BLaER1 (cell line): ENCODE measurements around the gene NRAS.
"Not testable (repeated sequence)": the region's sequence is repeated elsewhere in the genome, so short reads cannot be mapped to it uniquely, and the experiment has no call there.

Source experiments
- H3K27ac ChIP-seq: shearing (Covaris generic); formaldehyde crosslinking; 2 replicates; pipeline ENCODE4 v1.8.1; 2022
- H3K27me3 ChIP-seq: shearing (Covaris generic); formaldehyde crosslinking; 2 replicates; pipeline ENCODE4 v1.8.1; 2022
- H3K36me3 ChIP-seq: shearing (Covaris generic); formaldehyde crosslinking; 2 replicates; pipeline ENCODE4 v1.8.1; 2022
- H3K4me1 ChIP-seq: shearing (Covaris generic); formaldehyde crosslinking; 2 replicates; pipeline ENCODE4 v1.8.1; 2022
- H3K4me2 ChIP-seq: shearing (Covaris generic); formaldehyde crosslinking; 2 replicates; pipeline ENCODE4 v1.8.1; 2022
- H3K4me3 ChIP-seq: shearing (Covaris generic); formaldehyde crosslinking; 2 replicates; pipeline ENCODE4 v1.8.1; 2022
- H3K9ac ChIP-seq: shearing (Covaris generic); formaldehyde crosslinking; 2 replicates; pipeline ENCODE4 v1.8.1; 2022
- H3K9me3 ChIP-seq: shearing (Covaris generic); formaldehyde crosslinking; 2 replicates; pipeline ENCODE4 v1.8.1; 2022
- H4K20me1 ChIP-seq: shearing (Covaris generic); formaldehyde crosslinking; 2 replicates; pipeline ENCODE4 v1.8.1; 2022
- Cebpa-rat ChIP-seq: shearing (Covaris generic); IDR thresholded peaks from 2 replicates; pipeline ENCODE4 v1.8.1; 2022

The NRAS gene

DNA sequence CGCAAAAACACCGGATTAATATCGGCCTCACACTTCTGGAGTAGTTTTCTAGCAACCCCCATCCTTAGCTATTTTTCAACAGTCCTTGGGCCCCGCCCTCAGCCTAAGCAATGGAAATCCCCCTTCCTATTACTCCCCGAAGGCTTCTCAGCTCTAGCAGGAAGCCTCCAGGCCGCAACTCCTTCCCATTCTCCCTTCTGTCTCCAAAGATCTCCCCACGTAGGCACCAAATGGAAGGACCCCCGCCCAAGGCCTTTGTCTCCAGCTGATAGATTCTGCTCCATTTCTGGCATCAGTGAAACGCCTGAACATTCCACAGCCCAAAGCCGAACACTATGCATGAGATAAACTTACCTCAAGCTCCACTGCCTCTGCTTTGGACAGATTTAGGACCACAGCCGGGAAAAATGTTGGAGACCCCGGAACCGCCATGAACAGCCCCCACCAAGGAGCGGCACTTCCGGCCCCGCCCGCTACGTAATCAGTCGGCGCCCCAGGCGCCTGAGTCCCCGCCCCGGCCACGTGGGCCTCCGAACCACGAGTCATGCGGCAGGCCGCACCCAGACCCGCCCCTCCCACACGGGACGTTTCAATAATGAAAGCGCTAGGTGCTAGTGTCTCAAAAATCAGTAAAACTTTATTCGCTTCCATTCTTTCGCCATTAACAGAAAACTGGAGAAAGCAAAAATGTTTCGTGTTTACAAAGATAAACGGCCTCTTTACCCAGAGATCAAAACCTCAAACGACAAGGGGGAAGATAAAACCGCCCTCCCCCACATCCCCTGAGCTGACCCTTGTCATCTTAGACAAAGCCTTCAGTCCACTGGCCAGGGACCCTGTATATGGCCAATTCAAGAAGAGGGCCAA, at the start of gene NRAS:
TSS of gene NRAS (minus strand) at position 468 of the 867 bp plus-strand sequence. CDS start 611 bp downstream, outside the sequence.
- H3K9me3 ChIP-seq: no peaks in the 10 kb centered on the region
- H3K36me3 ChIP-seq: peaks cover 67% of the 10 kb centered on the region
- H3K4me1 ChIP-seq: peaks cover 14% of the 10 kb centered on the region
- H3K27me3 ChIP-seq: no peaks in the 10 kb centered on the region
- peak within 1 kb of the TSS; percentile 83 for H3K4me3 ChIP-seq
- peaks cover 10% of the 10 kb centered on the region; the same call in 1 of the 2 replicates for H4K20me1 ChIP-seq
- H3K4me2 ChIP-seq: peak within 1 kb of the TSS; percentile 90
- H3K27ac ChIP-seq: peak within 1 kb of the TSS; percentile 91
- TF ChIP-seq Cebpa-rat: no peak
- peak within 1 kb of the TSS; percentile 96 for H3K9ac ChIP-seq

DNA sequence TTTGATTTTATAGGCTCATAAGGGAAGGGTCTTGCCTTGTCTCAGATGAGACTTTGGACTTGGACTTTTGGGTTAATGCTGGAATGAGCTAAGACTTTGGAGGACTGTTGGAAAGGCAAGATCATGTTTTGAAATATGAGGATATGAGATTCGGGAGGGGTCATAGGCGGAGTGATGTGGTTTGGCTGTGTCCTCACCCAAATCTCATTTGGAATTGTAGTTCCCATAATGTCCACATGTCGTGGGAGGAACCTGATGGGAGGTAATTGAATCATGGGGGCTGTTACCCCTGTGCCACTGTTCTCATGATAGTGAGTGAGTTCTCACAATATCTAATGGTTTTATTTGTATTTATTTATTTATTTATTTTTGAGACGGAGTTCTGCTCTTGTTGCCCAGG, 48.1 kb upstream of the NRAS start:
- no peaks in the 10 kb centered on the region; the same call in 1 of the 2 replicates for H3K9me3 ChIP-seq
- no peak overlapping the region for H3K4me2 ChIP-seq
- no peak overlapping the region for H3K4me3 ChIP-seq
- peaks cover 15% of the 10 kb centered on the region; the same call in 1 of the 2 replicates for H3K36me3 ChIP-seq
- H3K27ac ChIP-seq: no peak overlapping the region
- no peaks in the 10 kb centered on the region for H3K4me1 ChIP-seq
- H4K20me1 ChIP-seq: no peaks in the 10 kb centered on the region
- H3K27me3 ChIP-seq: no peaks in the 10 kb centered on the region
- no peak for TF ChIP-seq Cebpa-rat
- H3K9ac ChIP-seq: no peak overlapping the region

DNA sequence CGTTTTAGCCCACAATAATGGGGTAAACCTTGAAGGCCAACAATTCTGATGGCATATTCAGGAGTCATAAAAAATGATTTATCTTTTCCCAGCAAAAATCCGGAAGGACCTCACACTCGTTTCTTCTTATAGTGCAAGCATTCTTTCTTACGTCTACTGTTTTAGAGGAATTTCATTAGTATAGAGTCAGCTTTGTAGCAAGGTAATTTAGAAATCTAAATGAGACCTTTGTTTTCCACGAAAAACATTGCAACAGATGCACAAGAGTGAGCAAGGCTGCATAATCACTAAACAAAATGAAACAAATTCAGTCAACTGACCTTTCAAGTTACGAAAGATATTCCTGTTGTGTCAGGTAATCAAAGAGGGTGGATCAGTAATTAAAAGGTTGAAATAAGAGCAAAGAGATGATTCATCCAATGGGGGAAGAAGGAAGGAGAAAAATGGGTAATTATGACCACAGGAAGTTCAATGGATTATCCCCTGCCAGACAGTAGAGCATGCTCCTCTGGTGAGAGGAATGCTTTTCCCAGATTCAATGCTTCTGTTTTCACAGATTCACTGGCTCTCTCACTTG, 41.8 kb upstream of the NRAS start:
- H3K4me1 ChIP-seq: peaks cover 38% of the 10 kb centered on the region

DNA sequence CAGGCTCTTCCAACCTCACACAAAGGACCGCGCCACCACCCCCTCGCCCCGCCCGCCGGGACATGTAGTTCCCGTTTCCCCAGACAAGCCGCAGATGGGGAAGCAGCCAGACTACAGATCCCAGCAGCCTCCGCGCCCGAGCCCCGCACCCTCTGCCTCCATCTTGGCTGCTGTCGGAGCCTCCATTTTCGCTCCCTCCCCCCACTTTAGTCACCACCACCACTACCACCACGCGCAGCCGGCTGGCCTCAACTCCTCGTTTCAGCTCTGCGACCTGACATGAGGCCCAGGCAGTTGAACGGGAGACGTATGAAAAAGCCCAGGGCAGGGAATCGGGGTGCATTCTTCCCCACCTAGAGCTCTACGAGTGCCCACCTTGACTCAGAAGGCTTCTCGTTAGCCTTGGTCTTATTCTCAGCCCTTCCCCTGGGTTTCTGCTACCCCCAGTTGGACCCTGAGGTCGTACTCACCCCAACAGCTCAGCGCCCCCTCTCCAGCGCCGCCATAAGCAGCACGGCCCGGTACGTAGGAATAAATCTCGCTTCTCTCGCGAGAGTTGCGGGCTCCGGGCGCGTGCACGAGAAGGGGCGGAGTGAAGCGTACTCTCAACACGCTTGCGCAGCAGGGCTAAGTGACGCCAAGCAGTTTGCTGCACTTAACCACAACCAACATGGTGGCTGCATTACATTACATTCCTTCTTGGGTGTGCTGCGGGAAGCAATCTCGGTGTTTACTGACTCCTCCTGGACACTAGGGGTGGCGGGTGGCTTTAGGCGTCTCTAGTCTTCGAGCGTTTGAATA, 41.1 kb upstream of the NRAS start, which contains the start of gene CSDE1:
TSS of gene CSDE1 (minus strand) at position 530 of the 801 bp plus-strand sequence. CDS start 18,094 bp downstream, outside the sequence.
- H3K27ac ChIP-seq: peak within 1 kb of the TSS; percentile 100
- no peaks in the 10 kb centered on the region for H3K9me3 ChIP-seq
- H3K4me1 ChIP-seq: peaks cover 42% of the 10 kb centered on the region
- no peaks in the 10 kb centered on the region for H3K27me3 ChIP-seq
- peak within 1 kb of the TSS; percentile 100 for H3K9ac ChIP-seq
- peaks cover 7% of the 10 kb centered on the region; the same call in 1 of the 2 replicates for H3K36me3 ChIP-seq
- peak within 1 kb of the TSS; percentile 85 for H3K4me2 ChIP-seq
- H3K4me3 ChIP-seq: peak within 1 kb of the TSS; percentile 98
- peaks cover 46% of the 10 kb centered on the region for H4K20me1 ChIP-seq
- TF ChIP-seq Cebpa-rat: no peak

More for the DNA sequence above, 41.8 kb upstream of the NRAS start:
- no peak for TF ChIP-seq Cebpa-rat
- Histone ChIP-seq H4K20me1 (peaks cover 39% of the 10 kb centered on the region), H3K27ac (peak overlapping the region; percentile 100), H3K36me3 (peaks cover 6% of the 10 kb centered on the region; the same call in 1 of the 2 replicates), H3K9me3 (no peaks in the 10 kb centered on the region), H3K4me3 (peak overlapping the region; percentile 98), H3K4me2 (peak overlapping the region; percentile 64), H3K9ac (peak overlapping the region; percentile 100), H3K27me3 (no peaks in the 10 kb centered on the region)

DNA sequence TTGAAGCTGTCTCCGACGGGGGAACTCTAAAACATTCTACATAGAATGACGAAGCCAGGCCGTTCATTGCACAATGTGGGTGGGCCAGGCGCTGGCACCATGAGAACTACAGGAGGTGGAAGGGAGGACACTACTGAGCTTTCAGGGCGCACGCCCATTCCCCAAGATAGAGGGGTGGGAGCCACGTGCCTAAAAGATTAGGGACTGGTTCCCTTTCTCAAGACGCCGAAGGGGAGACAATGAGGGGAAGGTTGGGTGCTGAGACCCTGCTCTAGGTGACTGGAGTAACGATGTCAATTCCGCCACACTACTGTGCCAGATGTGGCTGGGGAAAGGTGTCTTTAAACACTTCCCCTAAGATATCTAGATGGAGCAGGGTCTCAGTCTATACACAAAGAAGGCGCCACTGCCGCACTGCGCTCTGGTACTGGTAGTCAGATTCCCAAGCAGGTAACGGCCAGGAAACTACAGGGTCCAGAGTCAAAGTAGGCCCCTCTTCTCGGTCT, 40.4 kb upstream of the NRAS start:
- H3K4me2 ChIP-seq: peak overlapping the region; percentile 85
- peaks cover 49% of the 10 kb centered on the region for H3K4me1 ChIP-seq
- H3K9me3 ChIP-seq: no peaks in the 10 kb centered on the region
- peak overlapping the region; percentile 98 for H3K4me3 ChIP-seq
- H3K27me3 ChIP-seq: no peaks in the 10 kb centered on the region
- peak overlapping the region; percentile 100 for H3K27ac ChIP-seq
- TF ChIP-seq Cebpa-rat: peak; percentile 74
- peaks cover 12% of the 10 kb centered on the region; the same call in 1 of the 2 replicates for H3K36me3 ChIP-seq
- peak overlapping the region; percentile 100 for H3K9ac ChIP-seq
- H4K20me1 ChIP-seq: peaks cover 52% of the 10 kb centered on the region

DNA sequence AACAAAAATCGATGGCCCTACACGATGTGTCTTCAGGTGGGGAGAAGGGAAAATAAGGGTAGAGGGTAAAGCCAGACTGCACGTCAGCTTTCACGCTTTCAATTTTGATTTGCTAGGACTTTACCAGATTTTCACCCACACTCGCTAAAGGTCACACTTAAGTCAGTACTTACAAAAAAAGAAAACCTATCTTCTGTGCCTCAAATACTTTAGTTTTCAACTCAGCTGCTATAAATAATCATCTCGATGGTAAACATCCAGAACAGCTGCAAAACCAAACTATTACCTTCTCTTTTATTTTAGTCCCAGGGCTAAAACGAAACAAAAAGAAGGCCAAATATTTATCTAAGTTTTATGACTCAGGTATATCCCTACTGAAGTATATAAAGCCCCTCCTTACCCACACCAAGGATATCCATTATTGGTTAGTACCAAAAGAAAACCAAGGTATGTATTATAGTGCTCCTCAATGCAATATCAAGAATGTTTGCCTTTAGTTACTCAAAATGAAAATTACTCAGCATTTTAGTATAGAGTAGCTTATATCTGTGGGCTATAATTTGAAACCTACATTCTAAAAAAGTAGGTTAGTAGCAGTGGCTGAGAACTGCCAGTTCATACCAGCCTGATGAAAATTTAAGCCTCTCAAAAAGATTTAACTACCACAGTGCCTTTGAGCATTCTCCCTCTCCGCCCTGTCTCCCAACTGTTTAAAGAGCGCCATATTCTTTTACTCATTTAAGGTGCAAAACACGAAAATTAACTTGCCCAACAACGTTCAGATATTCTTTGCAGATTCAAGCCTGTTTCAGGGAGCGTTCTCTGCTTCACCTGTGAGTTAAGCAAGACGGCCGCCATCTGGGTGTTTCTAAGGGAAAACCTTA, 39.7 kb upstream of the NRAS start:
- H3K9ac ChIP-seq: peak overlapping the region; percentile 100
- peak overlapping the region; percentile 98 for H3K4me3 ChIP-seq
- no peaks in the 10 kb centered on the region for H3K9me3 ChIP-seq
- peaks cover 12% of the 10 kb centered on the region; the same call in 1 of the 2 replicates for H3K36me3 ChIP-seq
- H3K27me3 ChIP-seq: no peaks in the 10 kb centered on the region
- TF ChIP-seq Cebpa-rat: no peak
- peaks cover 56% of the 10 kb centered on the region for H3K4me1 ChIP-seq
- peak overlapping the region; percentile 100; the same call in 1 of the 2 replicates for H3K27ac ChIP-seq
- H4K20me1 ChIP-seq: peaks cover 60% of the 10 kb centered on the region
- H3K4me2 ChIP-seq: peak overlapping the region; percentile 85

DNA sequence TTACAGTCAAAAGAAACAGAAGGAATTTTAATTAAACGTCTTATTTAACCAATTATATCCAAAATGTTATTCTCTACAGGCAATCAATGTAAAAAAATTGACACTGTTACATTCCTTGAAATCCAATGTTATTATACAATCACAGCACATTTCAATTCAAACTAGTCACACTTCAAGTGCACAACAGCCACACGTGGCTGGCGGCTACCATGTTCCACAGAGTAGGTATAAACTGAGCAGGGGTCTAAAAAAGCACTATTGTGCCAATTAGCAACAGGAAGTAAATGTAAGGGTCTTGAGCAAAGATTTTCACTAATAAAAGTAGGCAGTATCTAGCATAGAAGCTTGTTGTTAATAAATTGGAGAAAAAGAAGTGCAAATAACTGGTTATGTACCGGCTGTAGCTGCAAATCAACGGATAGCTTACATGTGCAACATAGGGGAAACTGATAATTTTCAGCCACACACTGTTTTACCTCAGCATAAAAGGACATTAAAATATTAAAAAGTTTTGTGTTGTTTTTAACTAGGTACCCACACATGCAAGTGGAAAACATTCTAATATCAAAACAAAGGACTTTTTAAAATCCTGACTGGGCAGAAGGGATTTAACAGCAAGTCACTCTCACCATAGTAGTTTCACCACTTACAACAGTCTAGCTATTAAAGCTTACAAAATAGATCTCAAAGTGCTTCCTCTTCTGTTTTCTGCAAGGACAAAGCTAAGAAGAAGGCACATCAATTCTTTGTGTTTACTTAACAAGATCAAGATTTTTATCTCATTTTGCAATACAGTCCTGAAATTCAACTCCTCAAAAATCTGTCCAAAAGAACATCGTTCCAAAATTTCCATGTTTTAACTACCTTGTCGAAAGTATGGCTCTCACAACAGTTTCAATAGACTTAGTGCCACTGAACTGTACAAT, 38.7 kb upstream of the NRAS start:
- H3K27me3 ChIP-seq: no peaks in the 10 kb centered on the region
- H3K9ac ChIP-seq: peak overlapping the region; percentile 100; the same call in 1 of the 2 replicates
- H3K4me2 ChIP-seq: peak overlapping the region; percentile 85
- H3K9me3 ChIP-seq: no peaks in the 10 kb centered on the region
- H3K4me3 ChIP-seq: peak overlapping the region; percentile 98
- H3K36me3 ChIP-seq: peaks cover 18% of the 10 kb centered on the region; the same call in 1 of the 2 replicates
- no peak overlapping the region for H3K27ac ChIP-seq
- peaks cover 70% of the 10 kb centered on the region for H4K20me1 ChIP-seq
- H3K4me1 ChIP-seq: peaks cover 63% of the 10 kb centered on the region
- no peak for TF ChIP-seq Cebpa-rat

DNA sequence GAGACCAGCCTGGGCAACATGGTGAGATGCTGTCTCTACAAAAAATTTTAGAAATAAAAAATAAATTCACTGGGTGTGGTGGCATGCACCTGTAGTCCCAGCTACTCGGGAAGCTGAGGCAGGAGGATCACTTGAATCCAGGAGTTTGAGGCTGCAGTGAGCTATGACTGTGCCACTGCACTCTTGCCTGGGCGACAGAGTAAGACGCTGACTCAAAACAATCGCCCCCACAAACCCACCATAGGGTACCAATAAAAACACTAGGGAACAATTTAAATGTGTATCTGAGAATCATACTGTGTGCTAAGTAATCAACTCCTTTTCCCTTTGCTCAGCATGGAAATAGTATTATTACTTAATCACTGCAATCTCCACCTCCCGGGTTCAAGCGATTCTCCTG, 37.1 kb upstream of the NRAS start:
- Histone ChIP-seq H4K20me1 (peaks cover 85% of the 10 kb centered on the region), H3K36me3 (peaks cover 34% of the 10 kb centered on the region), H3K4me1 (peaks cover 63% of the 10 kb centered on the region), H3K4me2 (peak overlapping the region; percentile 85)
- not testable (repeated sequence) for H3K9ac ChIP-seq, H3K27me3 ChIP-seq, H3K4me3 ChIP-seq, H3K9me3 ChIP-seq, H3K27ac ChIP-seq
